BLaER1 (cell line): ENCODE data around the gene OPALIN.

Experiments used
- H3K27ac ChIP-seq: shearing (Covaris generic); formaldehyde crosslinking; 2 replicates; pipeline ENCODE4 v1.8.1; 2022
- H3K27me3 ChIP-seq: shearing (Covaris generic); formaldehyde crosslinking; 2 replicates; pipeline ENCODE4 v1.8.1; 2022
- H3K36me3 ChIP-seq: shearing (Covaris generic); formaldehyde crosslinking; 2 replicates; pipeline ENCODE4 v1.8.1; 2022
- H3K4me1 ChIP-seq: shearing (Covaris generic); formaldehyde crosslinking; 2 replicates; pipeline ENCODE4 v1.8.1; 2022
- H3K4me2 ChIP-seq: shearing (Covaris generic); formaldehyde crosslinking; 2 replicates; pipeline ENCODE4 v1.8.1; 2022
- H3K4me3 ChIP-seq: shearing (Covaris generic); formaldehyde crosslinking; 2 replicates; pipeline ENCODE4 v1.8.1; 2022
- H3K9ac ChIP-seq: shearing (Covaris generic); formaldehyde crosslinking; 2 replicates; pipeline ENCODE4 v1.8.1; 2022
- H3K9me3 ChIP-seq: shearing (Covaris generic); formaldehyde crosslinking; 2 replicates; pipeline ENCODE4 v1.8.1; 2022
- H4K20me1 ChIP-seq: shearing (Covaris generic); formaldehyde crosslinking; 2 replicates; pipeline ENCODE4 v1.8.1; 2022
- Cebpa-rat ChIP-seq: shearing (Covaris generic); IDR thresholded peaks from 2 replicates; pipeline ENCODE4 v1.8.1; 2022

The OPALIN gene

GRCh38 chr10:96325719-96326373 is 33.0 kb downstream of the OPALIN start:
- Histone ChIP-seq H3K4me1 (peaks cover 46% of the 10 kb centered on the region), H3K27ac (no peak overlapping the region), H3K4me2 (no peak overlapping the region), H3K9me3 (no peaks in the 10 kb centered on the region), H3K9ac (no peak overlapping the region), H3K27me3 (no peaks in the 10 kb centered on the region), H4K20me1 (peaks cover 100% of the 10 kb centered on the region), H3K36me3 (peaks cover 100% of the 10 kb centered on the region), H3K4me3 (no peak overlapping the region)
- TF ChIP-seq Cebpa-rat: no peak

DNA sequence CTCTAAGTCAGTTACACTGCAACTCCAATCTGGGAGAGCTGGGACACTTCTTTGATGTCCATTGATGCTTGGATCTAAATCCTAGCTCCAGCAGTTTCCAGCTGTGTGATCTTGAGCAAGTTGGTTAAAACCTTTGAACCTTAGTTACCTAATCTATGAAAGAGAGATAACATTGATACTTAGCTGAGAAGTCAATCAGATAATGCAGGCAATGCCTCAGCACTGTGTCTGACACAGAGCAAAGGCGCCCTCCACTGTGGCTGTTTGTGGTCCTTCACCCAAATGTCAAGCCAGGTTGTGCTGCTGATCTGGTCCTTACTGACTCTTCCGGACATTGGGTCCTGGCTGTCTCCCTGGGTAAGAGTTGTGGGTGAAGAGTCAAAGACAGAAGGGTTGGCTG is 34.4 kb downstream of the OPALIN start:
- H3K4me2 ChIP-seq: no peak overlapping the region
- no peak overlapping the region for H3K27ac ChIP-seq
- H3K9me3 ChIP-seq: no peaks in the 10 kb centered on the region
- H3K27me3 ChIP-seq: no peaks in the 10 kb centered on the region
- H3K4me3 ChIP-seq: no peak overlapping the region
- H3K36me3 ChIP-seq: peaks cover 100% of the 10 kb centered on the region
- peaks cover 100% of the 10 kb centered on the region for H4K20me1 ChIP-seq
- H3K4me1 ChIP-seq: peaks cover 59% of the 10 kb centered on the region
- no peak overlapping the region for H3K9ac ChIP-seq
- TF ChIP-seq Cebpa-rat: no peak

DNA sequence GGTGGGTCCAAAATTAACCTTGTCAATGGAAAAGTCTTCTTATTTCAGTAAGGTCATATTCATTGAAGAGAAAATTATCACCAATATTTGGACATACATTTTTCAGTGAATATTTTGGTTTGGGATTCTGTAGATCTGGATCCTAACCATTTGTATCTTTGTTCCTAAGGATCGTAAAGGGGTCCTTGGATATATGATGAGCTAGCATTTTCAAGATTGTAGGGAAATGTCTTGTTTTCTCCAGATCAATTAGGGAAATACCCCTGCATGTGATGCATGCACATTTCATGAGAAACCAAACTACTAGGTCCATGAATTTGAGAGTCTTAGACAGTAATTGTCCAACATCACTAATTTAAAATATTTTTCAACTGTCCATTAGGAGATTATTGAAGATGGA is 36.5 kb downstream of the OPALIN start:
- H3K36me3 ChIP-seq: peaks cover 100% of the 10 kb centered on the region
- no peaks in the 10 kb centered on the region for H3K27me3 ChIP-seq
- TF ChIP-seq Cebpa-rat: no peak
- no peak overlapping the region for H3K4me2 ChIP-seq
- no peak overlapping the region for H3K9ac ChIP-seq
- H3K4me1 ChIP-seq: peaks cover 60% of the 10 kb centered on the region
- no peak overlapping the region for H3K4me3 ChIP-seq
- no peaks in the 10 kb centered on the region for H3K9me3 ChIP-seq
- H4K20me1 ChIP-seq: peaks cover 100% of the 10 kb centered on the region
- H3K27ac ChIP-seq: no peak overlapping the region

DNA sequence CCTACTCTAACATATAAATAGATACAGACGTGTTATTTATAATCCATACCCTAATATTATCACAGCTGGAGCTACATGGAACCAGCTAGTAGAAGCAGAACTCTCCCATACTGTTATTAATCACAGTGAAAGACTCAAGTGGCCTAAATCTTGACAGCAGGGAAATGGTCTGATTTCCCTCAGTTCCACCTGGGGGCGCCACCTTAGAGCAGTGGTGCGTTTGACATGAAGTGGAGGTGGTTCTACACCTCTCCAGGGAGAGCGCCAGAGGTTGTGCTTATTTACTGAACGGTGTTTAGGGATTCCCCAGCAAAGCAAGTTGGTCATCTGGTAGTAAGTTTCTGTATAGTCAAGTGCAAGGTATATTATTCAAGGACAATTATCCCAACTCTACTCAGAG is 37.0 kb downstream of the OPALIN start:
- no peaks in the 10 kb centered on the region for H3K9me3 ChIP-seq
- peaks cover 59% of the 10 kb centered on the region for H3K4me1 ChIP-seq
- no peak overlapping the region for H3K4me3 ChIP-seq
- H3K36me3 ChIP-seq: peaks cover 100% of the 10 kb centered on the region
- no peak overlapping the region for H3K27ac ChIP-seq
- H3K27me3 ChIP-seq: no peaks in the 10 kb centered on the region
- no peak overlapping the region for H3K4me2 ChIP-seq
- peaks cover 100% of the 10 kb centered on the region for H4K20me1 ChIP-seq
- H3K9ac ChIP-seq: no peak overlapping the region
- TF ChIP-seq Cebpa-rat: no peak

DNA sequence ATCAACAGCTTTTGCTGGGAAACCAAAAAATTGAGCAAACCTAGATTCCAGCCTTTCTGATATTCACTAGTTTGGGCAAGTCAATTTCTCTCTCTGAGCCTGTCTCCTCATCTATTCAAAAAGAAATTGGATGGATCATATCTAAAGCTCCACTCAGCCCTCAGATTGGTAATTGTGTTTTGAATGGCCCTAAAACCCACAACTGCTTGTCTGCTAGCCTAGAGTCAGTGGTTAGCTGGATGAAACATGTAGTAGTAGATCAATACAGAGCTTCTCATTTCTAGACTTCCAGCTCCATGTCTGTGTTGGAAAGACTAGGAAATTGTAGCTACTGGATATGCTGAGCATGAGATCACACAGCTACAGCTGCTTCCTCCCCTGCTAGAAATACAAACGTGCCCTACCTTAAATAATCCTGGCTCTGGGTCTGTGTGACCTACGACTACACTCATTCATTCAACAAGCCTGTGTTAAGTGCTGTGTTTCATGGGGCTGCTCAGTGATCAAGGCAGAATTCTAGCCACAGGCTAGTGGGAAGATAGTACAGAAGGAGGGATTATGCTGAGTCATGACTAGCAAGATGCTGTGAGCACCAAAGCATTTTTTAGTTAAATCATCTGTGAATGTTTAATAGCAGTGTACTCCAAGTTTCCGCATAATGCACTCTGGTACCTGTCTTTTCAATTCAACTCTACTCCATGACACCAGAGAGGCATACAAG is 38.9 kb downstream of the OPALIN start:
- Histone ChIP-seq H3K4me2 (no peak overlapping the region), H3K36me3 (peaks cover 100% of the 10 kb centered on the region), H3K4me1 (peaks cover 76% of the 10 kb centered on the region), H4K20me1 (peaks cover 100% of the 10 kb centered on the region), H3K9ac (no peak overlapping the region), H3K4me3 (no peak overlapping the region), H3K9me3 (no peaks in the 10 kb centered on the region), H3K27ac (no peak overlapping the region), H3K27me3 (no peaks in the 10 kb centered on the region)
- no peak for TF ChIP-seq Cebpa-rat

DNA sequence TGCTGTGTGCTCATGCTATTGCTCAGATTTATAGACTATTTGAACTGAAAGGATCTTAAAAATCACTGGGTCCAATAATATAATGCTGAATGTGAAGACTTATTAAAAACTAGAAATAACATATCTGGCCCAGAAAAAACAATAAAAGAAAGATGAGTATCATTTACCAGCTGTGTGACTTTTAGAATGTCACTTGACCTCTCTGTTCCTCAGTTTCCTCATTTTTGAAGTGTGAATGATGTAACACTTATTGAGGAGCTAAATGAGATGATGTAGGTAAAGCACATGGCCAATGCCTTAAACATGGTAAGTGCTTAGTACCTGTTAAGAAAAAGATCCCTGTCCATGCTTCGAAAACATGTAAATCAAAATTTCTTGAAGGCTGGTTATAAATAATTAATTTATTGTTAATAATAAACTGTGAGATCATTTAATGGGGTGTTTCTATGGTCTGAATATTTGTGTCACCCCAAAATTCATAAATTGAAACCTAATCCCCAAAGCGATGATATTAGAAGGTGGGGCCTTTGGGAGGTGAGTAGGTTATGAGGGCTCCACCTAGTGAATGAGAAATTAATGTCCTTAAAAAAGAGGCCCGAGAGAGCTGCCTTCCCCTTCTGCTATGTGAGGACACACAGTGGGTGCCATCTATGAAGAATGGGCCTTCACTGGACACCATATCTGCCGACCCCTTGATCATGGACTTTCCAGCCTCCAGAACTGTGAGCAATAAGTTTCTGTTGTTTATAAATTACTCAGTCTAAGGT is 41.6 kb downstream of the OPALIN start:
- Histone ChIP-seq H3K36me3 (peaks cover 100% of the 10 kb centered on the region), H3K27ac (no peak overlapping the region), H3K9me3 (no peaks in the 10 kb centered on the region), H4K20me1 (peaks cover 100% of the 10 kb centered on the region), H3K4me2 (0 out of 2 replicates have a peak overlapping the region, but pooled peaks have one; percentile 38), H3K4me3 (no peak overlapping the region), H3K4me1 (peaks cover 92% of the 10 kb centered on the region), H3K27me3 (no peaks in the 10 kb centered on the region), H3K9ac (no peak overlapping the region)
- no peak for TF ChIP-seq Cebpa-rat

DNA sequence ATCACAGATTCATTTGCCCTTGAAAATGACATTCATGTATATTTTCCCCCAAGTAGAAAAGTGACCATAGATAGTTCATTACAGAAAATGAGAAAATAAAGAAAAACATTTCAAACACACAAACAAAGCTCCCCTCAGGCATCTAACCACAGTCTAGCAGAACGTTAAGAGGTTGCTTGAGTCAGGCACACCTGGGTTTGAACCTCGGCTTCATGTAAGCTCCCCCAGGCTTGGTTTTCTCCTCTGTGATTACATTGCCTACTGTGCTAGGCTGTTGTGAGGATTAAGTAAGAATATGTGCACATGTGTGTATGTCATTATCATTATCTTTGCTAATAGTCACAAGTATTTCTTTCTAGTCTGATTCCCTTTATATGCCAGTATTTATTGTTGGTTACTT is 45.5 kb downstream of the OPALIN start:
- Histone ChIP-seq H4K20me1 (peaks cover 89% of the 10 kb centered on the region), H3K27me3 (no peaks in the 10 kb centered on the region), H3K9ac (peak overlapping the region; percentile 97), H3K9me3 (no peaks in the 10 kb centered on the region), H3K4me2 (peak overlapping the region; percentile 97), H3K4me3 (peak overlapping the region; percentile 78), H3K27ac (peak overlapping the region; percentile 97), H3K4me1 (peaks cover 93% of the 10 kb centered on the region), H3K36me3 (peaks cover 99% of the 10 kb centered on the region)
- no peak for TF ChIP-seq Cebpa-rat

DNA sequence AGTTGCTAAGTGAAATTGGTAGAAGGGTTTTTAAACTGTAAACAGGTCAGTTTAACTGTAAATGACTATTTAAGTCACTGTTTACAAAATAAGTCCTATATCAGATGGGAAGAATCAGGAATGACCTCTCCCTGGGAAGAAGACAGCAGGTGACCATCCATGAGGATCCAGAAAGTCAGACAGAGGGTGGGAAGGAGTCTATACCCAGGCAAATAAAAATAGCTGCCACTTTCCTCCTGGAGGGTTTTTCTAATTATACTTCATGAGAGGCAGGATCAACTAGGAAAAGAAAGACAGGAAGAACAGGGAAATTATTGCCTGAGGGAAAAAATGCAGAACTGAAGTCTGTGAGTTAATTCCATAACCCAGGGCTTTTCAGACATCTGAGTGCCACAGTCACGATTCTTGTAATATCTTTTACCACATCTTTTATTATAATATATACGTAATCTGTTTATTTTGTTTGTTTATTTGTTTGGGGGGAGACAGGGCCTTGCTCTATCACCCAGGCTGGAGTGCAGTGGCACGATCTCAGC is 47.6 kb downstream of the OPALIN start:
- Histone ChIP-seq H3K4me3 (peak overlapping the region; percentile 78), H3K9ac (peak overlapping the region; percentile 97), H3K4me2 (peak overlapping the region; percentile 97), H3K27ac (peak overlapping the region; percentile 97), H3K4me1 (peaks cover 74% of the 10 kb centered on the region), H3K36me3 (peaks cover 97% of the 10 kb centered on the region), H3K9me3 (no peaks in the 10 kb centered on the region), H3K27me3 (no peaks in the 10 kb centered on the region), H4K20me1 (peaks cover 68% of the 10 kb centered on the region)
- TF ChIP-seq Cebpa-rat: no peak

GRCh38 chr10:96310321-96310669 is 48.5 kb downstream of the OPALIN start:
- peak overlapping the region; percentile 78 for H3K4me3 ChIP-seq
- no peaks in the 10 kb centered on the region for H3K9me3 ChIP-seq
- peaks cover 97% of the 10 kb centered on the region for H3K36me3 ChIP-seq
- peaks cover 65% of the 10 kb centered on the region for H3K4me1 ChIP-seq
- no peak for TF ChIP-seq Cebpa-rat
- H3K27me3 ChIP-seq: no peaks in the 10 kb centered on the region
- peaks cover 59% of the 10 kb centered on the region for H4K20me1 ChIP-seq
- H3K27ac ChIP-seq: peak overlapping the region; percentile 97
- H3K4me2 ChIP-seq: peak overlapping the region; percentile 97
- H3K9ac ChIP-seq: peak overlapping the region; percentile 97
